HepG2 (cell line): Measurements from ENCODE around the gene RPL26. TPM values are rescaled to one million over a fixed set of nuclear protein-coding genes. Genes with fewer than 3 reads are reported as not detected.

ENCODE experiments used
- CREBL2 ChIP-seq: sonication (generic); formaldehyde crosslinking; IDR thresholded peaks from 2 replicates; pipeline ENCODE4 v1.8.1; 2023; ENCODE audit warnings: missing genetic modification reagents, mild to moderate bottlenecking, borderline replicate concordance
- EHMT2 ChIP-seq: fragments of 200-600 bp; sonication (generic); IDR thresholded peaks from 2 replicates; pipeline ENCODE4 v1.7.0; 2017; ENCODE audit warnings: antibody characterized with exemption, low read depth, low read length, borderline replicate concordance
- FIP1L1 ChIP-seq: fragments of 200-400 bp; formaldehyde crosslinking; IDR thresholded peaks from 2 replicates; pipeline ENCODE4 v1.6.1; 2018; ENCODE audit warnings: low read depth, mild to moderate bottlenecking, low read length, moderate library complexity, borderline replicate concordance; ENCODE audit not compliant: insufficient read depth
- HOXD1 ChIP-seq: sonication (generic); formaldehyde crosslinking; IDR thresholded peaks from 2 replicates; pipeline ENCODE4 v1.5.0; 2020; ENCODE audit warnings: missing genetic modification reagents
- MAX ChIP-seq: IDR thresholded peaks from 2 replicates; pipeline ENCODE4 v1.6.1; 2012; ENCODE audit warnings: inconsistent platforms
- MIER3 ChIP-seq: IDR thresholded peaks from 2 replicates; pipeline ENCODE4 v1.6.1; 2016; ENCODE audit warnings: missing compliant biosample characterization, borderline replicate concordance
- MTA1 ChIP-seq: sonication (generic); formaldehyde crosslinking; IDR thresholded peaks from 2 replicates; pipeline ENCODE4 v1.4.0; 2020; ENCODE audit warnings: missing genetic modification reagents, mild to moderate bottlenecking, borderline replicate concordance
- PCBP1 ChIP-seq: fragments of 200-400 bp; formaldehyde crosslinking; IDR thresholded peaks from 2 replicates; pipeline ENCODE4 v1.6.1; 2017; ENCODE audit warnings: mild to moderate bottlenecking, low read depth, low read length, borderline replicate concordance
- PRDM10 ChIP-seq: sonication (generic); formaldehyde crosslinking; IDR thresholded peaks from 2 replicates; pipeline ENCODE4 v1.4.0; 2020; ENCODE audit warnings: low read depth, missing genetic modification reagents
- RFX3 ChIP-seq: IDR thresholded peaks from 2 replicates; pipeline ENCODE4 v1.6.1; 2016; ENCODE audit warnings: missing biosample characterization, missing genetic modification reagents
- SIN3B ChIP-seq: fragments of 150-350 bp; IDR thresholded peaks from 2 replicates; pipeline ENCODE4 v1.6.1; 2014; ENCODE audit warnings: low read length
- SMARCE1 ChIP-seq: fragments of 450-650 bp; IDR thresholded peaks from 2 replicates; pipeline ENCODE4 v1.6.1; 2017; ENCODE audit warnings: borderline replicate concordance
- SRSF9 ChIP-seq: fragments of 200-400 bp; formaldehyde crosslinking; IDR thresholded peaks from 2 replicates; pipeline ENCODE4 v1.6.1; 2018; ENCODE audit warnings: borderline replicate concordance, mild to moderate bottlenecking, low read depth, low read length; ENCODE audit not compliant: insufficient read depth, poor library complexity, severe bottlenecking
- STAT5B ChIP-seq: sonication (generic); formaldehyde crosslinking; IDR thresholded peaks from 2 replicates; pipeline ENCODE4 v1.4.0; 2020; ENCODE audit warnings: missing genetic modification reagents
- THAP11 ChIP-seq: IDR thresholded peaks from 2 replicates; pipeline ENCODE4 v1.6.1; 2016; ENCODE audit warnings: missing biosample characterization, missing genetic modification reagents
- THAP8 ChIP-seq: sonication (generic); formaldehyde crosslinking; IDR thresholded peaks from 2 replicates; pipeline ENCODE4 v1.5.1; 2020; ENCODE audit warnings: missing genetic modification reagents, mild to moderate bottlenecking, borderline replicate concordance
- TMF1 ChIP-seq: sonication (generic); formaldehyde crosslinking; IDR thresholded peaks from 2 replicates; pipeline ENCODE4 v1.8.1; 2022; ENCODE audit warnings: low read depth, missing genetic modification reagents
- ZBTB25 ChIP-seq: IDR thresholded peaks from 2 replicates; pipeline ENCODE4 v1.6.1; 2018; ENCODE audit warnings: missing genetic modification reagents
- ZNF232 ChIP-seq: sonication (generic); formaldehyde crosslinking; IDR thresholded peaks from 2 replicates; pipeline ENCODE4 v1.4.0; 2020; ENCODE audit warnings: missing genetic modification reagents, borderline replicate concordance
- ZNF317 ChIP-seq: sonication (generic); formaldehyde crosslinking; IDR thresholded peaks from 2 replicates; pipeline ENCODE4 v1.5.0; 2020; ENCODE audit warnings: mild to moderate bottlenecking, missing genetic modification reagents
- ZNF329 ChIP-seq: sonication (generic); formaldehyde crosslinking; IDR thresholded peaks from 2 replicates; pipeline ENCODE4 v1.9.0; 2021; ENCODE audit warnings: low read depth, mild to moderate bottlenecking, missing genetic modification reagents
- ZNF337 ChIP-seq: sonication (generic); formaldehyde crosslinking; IDR thresholded peaks from 2 replicates; pipeline ENCODE4 v1.5.1; 2020; ENCODE audit warnings: missing genetic modification reagents, low read depth, mild to moderate bottlenecking, borderline replicate concordance
- ZNF570 ChIP-seq: sonication (generic); formaldehyde crosslinking; IDR thresholded peaks from 2 replicates; pipeline ENCODE4 v1.4.0; 2020; ENCODE audit warnings: mild to moderate bottlenecking, missing genetic modification reagents, borderline replicate concordance
- ZNF766 ChIP-seq: sonication (generic); formaldehyde crosslinking; IDR thresholded peaks from 2 replicates; pipeline ENCODE4 v1.5.0; 2020; ENCODE audit warnings: missing genetic modification reagents, borderline replicate concordance
- polyA plus RNA-seq, 8 experiments: library from polyadenylated mRNA; depleted of rRNA in 3 of 8; stranded (reverse) in 7 of 8; unstranded in 1 of 8; fragments of >200 nt; fragmentation: Illumina TruSeq in 4 of 8; extraction: Trizol in 4 of 8; gene quantifications; 2 replicates each; pipeline versions ENCODE4 v1.2.1 to v1.2.3, GENCODE V29; 2011 to 2016; ENCODE audit warnings: low read depth in 4 of 8, missing spikeins in 1 of 8, mixed read lengths in 1 of 8; ENCODE audit not compliant: insufficient read depth in 1 of 8
- total RNA-seq, 5 experiments: library from RNA; depleted of rRNA; stranded (reverse); fragments of >200 nt; fragmentation: Illumina TruSeq; extraction: Trizol; gene quantifications; 2 replicates each; pipeline ENCODE4 v1.2.3, GENCODE V29; 2016; ENCODE audit warnings: low read depth in 1 of 5

Gene RPL26
- total and polyA plus RNA-seq, 2 of the 13 experiments (the other 11 are each of a cell fraction or from before 2014, with no cell fraction given), result 2,817 to 3,529 TPM

- TF ChIP-seq ZNF329 (CRISPR knock-in tag) (no peak), ZNF570 (CRISPR knock-in tag) (no peak), PCBP1 (no peak), SRSF9 (no peak), THAP8 (CRISPR knock-in tag) (no peak), CREBL2 (CRISPR knock-in tag) (no peak), SIN3B (no peak), FIP1L1 (no peak), RFX3 (CRISPR knock-in tag) (no peak), SMARCE1 (no peak), ZNF232 (peak; percentile 91; the same call in 1 of the 2 replicates), ZNF766 (no peak), THAP11 (peak; percentile 78), TMF1 (CRISPR knock-in tag) (no peak), ZNF337 (CRISPR knock-in tag) (no peak), MIER3 (peak; percentile 89; the same call in 1 of the 2 replicates), ZNF317 (CRISPR knock-in tag) (peak; percentile 95), MTA1 (CRISPR knock-in tag) (no peak), MAX (peak; percentile 30; the same call in 1 of the 2 replicates), STAT5B (CRISPR knock-in tag) (peak; percentile 73; the same call in 1 of the 2 replicates), HOXD1 (CRISPR knock-in tag) (peak; percentile 69; the same call in 1 of the 2 replicates), PRDM10 (CRISPR knock-in tag) (peak; percentile 66; the same call in 1 of the 2 replicates), ZBTB25 (peak; percentile 88), EHMT2 (no peak; the same call in 1 of the 2 replicates)
Measured at GRCh38 chr17:8420041-8420934, 37.3 kb upstream of the RPL26 start (continued).
